Fibroblast of upper back skin (primary cell): Measurements from ENCODE around the gene OR4K2.
"Not testable (repeated sequence)": the region's sequence is repeated elsewhere in the genome, so short reads cannot be mapped to it uniquely, and the experiment has no call there.

Experiments used
- DNase-seq: peaks from one replicate; pipeline ENCODE4 v3.0.0-alpha.2; 2013

OR4K2 gene

GRCh38 chr14:19874842-19875241 lies at the start of gene OR4K2:
TSS of gene OR4K2 (plus strand) at chr14:19875142. CDS start at chr14:19876268, 1,126 bp downstream.
- no peak for DNase-seq

- DNase-seq: not testable (repeated sequence)
Measured at GRCh38 chr14:19827626-19828244, 47.2 kb upstream of the OR4K2 start.

- no peak for DNase-seq
Measured at GRCh38 chr14:19828314-19828713, 46.6 kb upstream of the OR4K2 start.

- DNase-seq: not testable (repeated sequence)
Measured at GRCh38 chr14:19834203-19834848, 40.6 kb upstream of the OR4K2 start.

- DNase-seq: no peak
Measured at GRCh38 chr14:19838433-19838832, 36.5 kb upstream of the OR4K2 start.

- DNase-seq: no peak
Measured at GRCh38 chr14:19851365-19851764, 23.6 kb upstream of the OR4K2 start.

- not testable (repeated sequence) for DNase-seq
Measured at GRCh38 chr14:19866061-19866669, 8.8 kb upstream of the OR4K2 start.

GRCh38 chr14:19873178-19873577 lies 1.8 kb upstream of the OR4K2 start:
- no peak for DNase-seq

GRCh38 chr14:19878029-19878642 lies 3.2 kb downstream of the OR4K2 start:
- DNase-seq: no peak

GRCh38 chr14:19895282-19895681 lies 20.3 kb downstream of the OR4K2 start:
- DNase-seq: no peak

GRCh38 chr14:19900999-19901398 lies 26.1 kb downstream of the OR4K2 start:
- DNase-seq: no peak

- DNase-seq: no peak
Measured at GRCh38 chr14:19902409-19902808, 27.5 kb downstream of the OR4K2 start.

GRCh38 chr14:19906665-19907064 lies 31.7 kb downstream of the OR4K2 start:
- no peak for DNase-seq

- no peak for DNase-seq
Measured at GRCh38 chr14:19911114-19911513, 36.2 kb downstream of the OR4K2 start.

GRCh38 chr14:19917243-19917642 lies 42.3 kb downstream of the OR4K2 start:
- no peak for DNase-seq

- DNase-seq: no peak
Measured at GRCh38 chr14:19917955-19918518, 43.1 kb downstream of the OR4K2 start.

- DNase-seq: no peak
Measured at GRCh38 chr14:19918553-19919264, 43.8 kb downstream of the OR4K2 start.

- DNase-seq: no peak
Measured at GRCh38 chr14:19920021-19920657, 45.2 kb downstream of the OR4K2 start, which contains the start of gene OR4K5. TSS of gene OR4K5 (plus strand) at chr14:19920607. CDS start at chr14:19920607, 0 bp downstream.

GRCh38 chr14:19930617-19931016 lies 55.7 kb downstream of the OR4K2 start, which contains the start of gene OR4K1:
TSS of gene OR4K1 (plus strand) at chr14:19930917. CDS start at chr14:19935667, 4,750 bp downstream.
- no peak for DNase-seq
